GM23248 (cell line): ENCODE data around the gene SPRR2F. TPM values are rescaled to one million over a fixed set of nuclear protein-coding genes. Genes with fewer than 3 reads are reported as not detected.

ENCODE experiments used
- DNase-seq: peaks from one replicate; pipeline ENCODE4 v3.0.0-alpha.2; 2015
- H2AFZ ChIP-seq: fragments of 200-600 bp; sonication (generic); 2 replicates; pipeline ENCODE4 v1.6.1; 2016; ENCODE audit warnings: antibody characterized with exemption
- H3F3A ChIP-seq: fragments of 200-600 bp; sonication (generic); 2 replicates; pipeline ENCODE4 v1.6.1; 2016; ENCODE audit warnings: mild to moderate bottlenecking, antibody characterized with exemption, mixed run types; ENCODE audit not compliant: insufficient read depth
- H3K27ac ChIP-seq: fragments of 200-600 bp; sonication (generic); 2 replicates; pipeline ENCODE4 v1.5.1; 2016; ENCODE audit warnings: mild to moderate bottlenecking
- H3K27me3 ChIP-seq: fragments of 200-600 bp; sonication (generic); replicated peaks from 2 replicates; pipeline ENCODE4 v1.6.1; 2016; ENCODE audit warnings: mild to moderate bottlenecking; ENCODE audit not compliant: insufficient read depth
- H3K36me3 ChIP-seq: fragments of 200-600 bp; sonication (generic); 2 replicates; pipeline ENCODE4 v1.6.1; 2016; ENCODE audit warnings: low read depth, mild to moderate bottlenecking
- H3K4me1 ChIP-seq: fragments of 200-600 bp; sonication (generic); 2 replicates; pipeline ENCODE4 v1.6.1; 2016; ENCODE audit warnings: mild to moderate bottlenecking; ENCODE audit not compliant: insufficient read depth
- H3K4me2 ChIP-seq: fragments of 200-600 bp; sonication (generic); one replicate; pipeline ENCODE4 v1.6.1; 2016; ENCODE audit warnings: mild to moderate bottlenecking; ENCODE audit not compliant: unreplicated experiment
- H3K4me3 ChIP-seq: fragments of 200-600 bp; sonication (generic); 2 replicates; pipeline ENCODE4 v1.5.1; 2016; ENCODE audit warnings: mild to moderate bottlenecking
- H3K79me2 ChIP-seq: fragments of 200-600 bp; sonication (generic); 2 replicates; pipeline ENCODE4 v1.6.1; 2016; ENCODE audit warnings: mild to moderate bottlenecking; ENCODE audit not compliant: insufficient read depth
- H3K9ac ChIP-seq: fragments of 200-600 bp; sonication (generic); 2 replicates; pipeline ENCODE4 v1.6.1; 2016; ENCODE audit warnings: mild to moderate bottlenecking
- H3K9me2 ChIP-seq: fragments of 200-600 bp; sonication (generic); 2 replicates; pipeline ENCODE4 v1.6.1; 2016; ENCODE audit warnings: mixed run types, mild to moderate bottlenecking, moderate library complexity; ENCODE audit not compliant: insufficient read depth
- H3K9me3 ChIP-seq: fragments of 200-600 bp; sonication (generic); one replicate; pipeline ENCODE4 v1.6.1; 2017; ENCODE audit warnings: low read depth
- H4K20me1 ChIP-seq: fragments of 200-600 bp; sonication (generic); 2 replicates; pipeline ENCODE4 v1.6.0; 2016; ENCODE audit not compliant: insufficient read depth
- EZH2 ChIP-seq: fragments of 200-600 bp; sonication (generic); IDR thresholded peaks from 2 replicates; pipeline ENCODE4 v1.6.1; 2018; ENCODE audit warnings: antibody characterized with exemption, mild to moderate bottlenecking; ENCODE audit not compliant: insufficient read depth, poor library complexity, severe bottlenecking
- EZH2phosphoT487 ChIP-seq: fragments of 200-600 bp; sonication (generic); IDR thresholded peaks from 2 replicates; pipeline ENCODE4 v1.6.1; 2018; ENCODE audit warnings: antibody characterized with exemption, moderate library complexity, mild to moderate bottlenecking, low read depth; ENCODE audit not compliant: insufficient read depth
- WGBS, 2 experiments: methylation state at CpG; one replicate each; pipeline ENCODE4 v1.1.6; 2015 to 2017; ENCODE audit warnings: low lambda C conversion rate in 2 of 2, low coverage in 1 of 2; ENCODE audit errors: missing lambda C conversion rate in 2 of 2; 5-methylcytosine and 5-hydroxymethylcytosine counted together
- in situ Hi-C: fragments of 300-500 bp; cut with MboI; formaldehyde crosslinking; loops from 2 replicates; pipeline ENCODE4 v1.15.0; 2020
- polyA plus RNA-seq: library from polyadenylated mRNA; unstranded; fragments of >200 nt; fragmentation: Nextera tagmentation; extraction: Ambion mirVana; gene quantifications from 2 replicates; pipeline ENCODE4 v1.2.1, GENCODE V29; 2016
- small RNA-seq: library from RNA; depleted of rRNA; stranded (forward); fragments of <200 nt; gene quantifications from one replicate; pipeline ENCODE3, GENCODE V24; 2014; ENCODE audit warnings: low read depth, low replicate concordance
- total RNA-seq: library from RNA; depleted of rRNA; stranded (reverse); fragments of >200 nt; shearing (Covaris generic); gene quantifications from 2 replicates; pipeline ENCODE4 v1.2.3, GENCODE V29; 2014; rRNA removed

SPRR2F gene
- total and polyA plus RNA-seq, 2 experiments from 2014 or later = not detected

- TF ChIP-seq EZH2 (no peak), EZH2phosphoT487 (no peak)
- 21% methylated on average over 5 of the region's 5 CpGs for WGBS, 2 experiments
- in situ Hi-C loops = no loop called here
Measured at GRCh38 chr1:153072806-153073726, 40.2 kb downstream of the SPRR2F start.

GRCh38 chr1:153071511-153071910 is 41.8 kb downstream of the SPRR2F start, which contains the start of gene SPRR2B:
Gene SPRR2B, minus strand, starts transcription at chr1:153071611. Its CDS starts 772 bp downstream, at chr1:153070839.
- Histone ChIP-seq H3K9me3 (no peaks in the 10 kb centered on the region), H3K79me2 (no peaks in the 10 kb centered on the region), H3K36me3 (no peaks in the 10 kb centered on the region), H3K4me3 (no peak within 1 kb of the TSS), H3K27me3 (peaks cover 3% of the 10 kb centered on the region; the same call in 1 of the 2 replicates), H3K4me1 (no peaks in the 10 kb centered on the region), H3K4me2 (no peak within 1 kb of the TSS), H3K27ac (no peak within 1 kb of the TSS), H4K20me1 (no peaks in the 10 kb centered on the region), H2AFZ (no peak within 1 kb of the TSS), H3K9ac (no peak within 1 kb of the TSS), H3K9me2 (no peaks in the 10 kb centered on the region), H3F3A (no peaks in the 10 kb centered on the region)
- WGBS, 2 experiments = 4 to 9% methylated on average over 2 of the region's 2 CpGs
- no peak for DNase-seq
- in situ Hi-C loops = no loop called here
- TF ChIP-seq EZH2 (no peak), EZH2phosphoT487 (no peak)

More at GRCh38 chr1:153072806-153073726, 40.2 kb downstream of the SPRR2F start:
- no peak overlapping the region for H3K4me2 ChIP-seq
- no peak overlapping the region for H3K9ac ChIP-seq
- H3K27ac ChIP-seq = no peak overlapping the region
- H3K36me3 ChIP-seq = no peaks in the 10 kb centered on the region
- no peaks in the 10 kb centered on the region for H3K4me1 ChIP-seq
- no peak overlapping the region for H2AFZ ChIP-seq
- no peak overlapping the region for H3K4me3 ChIP-seq
- H3K9me2 ChIP-seq = no peaks in the 10 kb centered on the region
- no peaks in the 10 kb centered on the region for H3K9me3 ChIP-seq
- no peak for DNase-seq
- peaks cover 3% of the 10 kb centered on the region; the same call in 1 of the 2 replicates for H3K27me3 ChIP-seq
- H3F3A ChIP-seq = no peaks in the 10 kb centered on the region
- H3K79me2 ChIP-seq = no peaks in the 10 kb centered on the region
- H4K20me1 ChIP-seq = no peaks in the 10 kb centered on the region

- in situ Hi-C loops = no loop called here
- WGBS, 2 experiments = 13 to 18% methylated on average over 2 of the region's 2 CpGs
- no peaks in the 10 kb centered on the region for H3K4me1 ChIP-seq
Measured at GRCh38 chr1:153070243-153070642, 43.1 kb downstream of the SPRR2F start.

More at GRCh38 chr1:153070243-153070642, 43.1 kb downstream of the SPRR2F start:
- no peaks in the 10 kb centered on the region for H3K9me2 ChIP-seq
- no peaks in the 10 kb centered on the region for H3K27me3 ChIP-seq
- H3K4me2 ChIP-seq = no peak overlapping the region
- no peaks in the 10 kb centered on the region for H4K20me1 ChIP-seq
- H3K4me3 ChIP-seq = no peak overlapping the region
- no peaks in the 10 kb centered on the region for H3F3A ChIP-seq
- H3K27ac ChIP-seq = no peak overlapping the region
- H3K79me2 ChIP-seq = no peaks in the 10 kb centered on the region
- H3K9me3 ChIP-seq = no peaks in the 10 kb centered on the region
- DNase-seq = no peak
- H3K9ac ChIP-seq = no peak overlapping the region
- H2AFZ ChIP-seq = no peak overlapping the region
- no peaks in the 10 kb centered on the region for H3K36me3 ChIP-seq
- TF ChIP-seq EZH2phosphoT487 (no peak), EZH2 (no peak)

Small RNA genes within 50 kb of the gene (small RNA-seq; reads per million reads assigned to genes)
- gene SPRR2C = not detected

Other genes starting within 250 kb of the SPRR2F start
- not detected in 2 replicates for gene SMCP, start 235.2 kb downstream of the SPRR2F start, total RNA-seq
- not detected in 2 replicates for gene SMCP, start 235.2 kb downstream of the SPRR2F start, polyA plus RNA-seq
- 0.76 and 1.1 TPM in 2 replicates for gene IVL, start 205.0 kb downstream of the SPRR2F start, total RNA-seq
- gene IVL, start 205.0 kb downstream of the SPRR2F start, polyA plus RNA-seq = 0.68 and 1.2 TPM in 2 replicates
- not detected in 2 replicates for gene SPRR5, start 166.3 kb downstream of the SPRR2F start, total RNA-seq
- not detected in 2 replicates for gene SPRR5, start 166.3 kb downstream of the SPRR2F start, polyA plus RNA-seq
- gene SPRR4, start 142.9 kb downstream of the SPRR2F start, total RNA-seq = not detected in 2 replicates
- not detected in 2 replicates for gene SPRR4, start 142.9 kb downstream of the SPRR2F start, polyA plus RNA-seq
- not detected in 2 replicates for gene SPRR1A, start 129.4 kb downstream of the SPRR2F start, total RNA-seq
- gene SPRR1A, start 129.4 kb downstream of the SPRR2F start, polyA plus RNA-seq = not detected in 2 replicates
- gene SPRR3, start 111.8 kb downstream of the SPRR2F start, total RNA-seq = not detected in 2 replicates
- gene SPRR3, start 111.8 kb downstream of the SPRR2F start, polyA plus RNA-seq = not detected in 2 replicates
- not detected in 2 replicates for gene SPRR1B, start 82.3 kb downstream of the SPRR2F start, total RNA-seq
- gene SPRR1B, start 82.3 kb downstream of the SPRR2F start, polyA plus RNA-seq = not detected in 2 replicates
- gene SPRR2D, start 72.4 kb downstream of the SPRR2F start, total RNA-seq = not detected in 2 replicates
- gene SPRR2D, start 72.4 kb downstream of the SPRR2F start, polyA plus RNA-seq = not detected in 2 replicates
- not detected in 2 replicates for gene SPRR2A, start 56.0 kb downstream of the SPRR2F start, total RNA-seq
- gene SPRR2A, start 56.0 kb downstream of the SPRR2F start, polyA plus RNA-seq = not detected in 2 replicates
- gene SPRR2B, start 41.9 kb downstream of the SPRR2F start, total RNA-seq = not detected in 2 replicates
- gene SPRR2B, start 41.9 kb downstream of the SPRR2F start, polyA plus RNA-seq = not detected in 2 replicates
- gene SPRR2E, start 19.0 kb downstream of the SPRR2F start, total RNA-seq = not detected in 2 replicates
- not detected in 2 replicates for gene SPRR2E, start 19.0 kb downstream of the SPRR2F start, polyA plus RNA-seq
- not detected in 2 replicates for gene SPRR2G, start 37.4 kb upstream of the SPRR2F start, total RNA-seq
- not detected in 2 replicates for gene SPRR2G, start 37.4 kb upstream of the SPRR2F start, polyA plus RNA-seq
- gene LELP1, start 89.9 kb upstream of the SPRR2F start, total RNA-seq = not detected in 2 replicates
- not detected in 2 replicates for gene LELP1, start 89.9 kb upstream of the SPRR2F start, polyA plus RNA-seq
- not detected in 2 replicates for gene PRR9, start 104.1 kb upstream of the SPRR2F start, total RNA-seq
- gene PRR9, start 104.1 kb upstream of the SPRR2F start, polyA plus RNA-seq = 0.30 and 0.47 TPM in 2 replicates
- gene LORICRIN, start 146.2 kb upstream of the SPRR2F start, total RNA-seq = not detected in 2 replicates
- not detected in 2 replicates for gene LORICRIN, start 146.2 kb upstream of the SPRR2F start, polyA plus RNA-seq
- gene PGLYRP3, start 199.4 kb upstream of the SPRR2F start, total RNA-seq = not detected in 2 replicates
- not detected in 2 replicates for gene PGLYRP3, start 199.4 kb upstream of the SPRR2F start, polyA plus RNA-seq
- not detected in 2 replicates for gene PGLYRP4, start 235.3 kb upstream of the SPRR2F start, total RNA-seq
- gene PGLYRP4, start 235.3 kb upstream of the SPRR2F start, polyA plus RNA-seq = not detected in 2 replicates
- not detected in 2 replicates for gene S100A9, start 244.3 kb upstream of the SPRR2F start, total RNA-seq
- gene S100A9, start 244.3 kb upstream of the SPRR2F start, polyA plus RNA-seq = not detected in 2 replicates